PC-3 (cell line): ENCODE data around the gene CMSS1. TPM values are rescaled to one million over a fixed set of nuclear protein-coding genes. Genes with fewer than 3 reads are reported as not detected.

ENCODE experiments used
- ATAC-seq: fragments of 200-7000 bp; cut with Tn5 transposase; 2 replicates; pipeline ENCODE4 v1.9.1; 2020; ENCODE audit warnings: mild to moderate bottlenecking, moderate library complexity
- BruUV-seq: library from RNA; stranded (reverse); fragments of 400-500 nt; replicated peaks from 2 replicates; lab custom pipeline; 2021; lab: Mats Ljungman, UMichigan
- CTCF ChIA-PET: fragments of 300-600 bp; sonication (Branson Sonifier 250); formaldehyde crosslinking; loops from one replicate; lab custom pipeline; 2022; ENCODE audit warnings: antibody characterized with exemption; lab: Charles Lee
- POLR2A ChIA-PET: fragments of 300-600 bp; sonication (Branson Sonifier 250); formaldehyde crosslinking; loops from one replicate; lab custom pipeline; 2022; ENCODE audit warnings: antibody characterized with exemption; ENCODE audit not compliant: unreplicated experiment; lab: Charles Lee
- DNase-seq: peaks from one replicate; pipeline ENCODE4 v3.0.0-alpha.2; 2015
- H2AFZ ChIP-seq: fragments of 300-600 bp; sonication (generic); 2 replicates; pipeline ENCODE4 v1.6.0; 2016; ENCODE audit warnings: antibody characterized with exemption, low read length
- H3F3A ChIP-seq: fragments of 300-600 bp; sonication (generic); one replicate; pipeline ENCODE4 v1.6.0; 2017; ENCODE audit warnings: antibody characterized with exemption, low read length, control low read depth, mild to moderate bottlenecking; ENCODE audit not compliant: unreplicated experiment
- H3K27ac ChIP-seq: fragments of 300-600 bp; sonication (generic); 2 replicates; pipeline ENCODE4 v1.5.1; 2016; ENCODE audit warnings: mild to moderate bottlenecking, low read length
- H3K27me3 ChIP-seq: fragments of 300-600 bp; sonication (generic); 2 replicates; pipeline ENCODE4 v1.6.1; 2016; ENCODE audit warnings: low read length, mixed read lengths
- H3K36me3 ChIP-seq: fragments of 300-600 bp; sonication (generic); 2 replicates; pipeline ENCODE4 v1.6.1; 2016; ENCODE audit warnings: low read depth, mixed run types, low read length, mixed read lengths
- H3K4me1 ChIP-seq: fragments of 300-600 bp; sonication (generic); 2 replicates; pipeline ENCODE4 v1.5.1; 2016; ENCODE audit warnings: low read length; ENCODE audit not compliant: insufficient read depth
- H3K4me2 ChIP-seq: fragments of 300-600 bp; sonication (generic); 2 replicates; pipeline ENCODE4 v1.6.0; 2016; ENCODE audit warnings: low read length
- H3K4me3 ChIP-seq: fragments of 300-600 bp; sonication (generic); 2 replicates; pipeline ENCODE4 v1.5.1; 2016; ENCODE audit warnings: mild to moderate bottlenecking, low read length, mixed read lengths
- H3K79me2 ChIP-seq: fragments of 300-600 bp; sonication (generic); 2 replicates; pipeline ENCODE4 v1.6.1; 2017; ENCODE audit warnings: low read length, mixed read lengths
- H3K9ac ChIP-seq: fragments of 300-600 bp; sonication (generic); 2 replicates; pipeline ENCODE4 v1.6.0; 2016; ENCODE audit warnings: mild to moderate bottlenecking, low read length
- H3K9me2 ChIP-seq: fragments of 300-600 bp; sonication (generic); replicated peaks from 2 replicates; pipeline ENCODE4 v1.6.1; 2016; ENCODE audit warnings: mixed run types, low read length, mixed read lengths
- H3K9me3 ChIP-seq: fragments of 300-600 bp; sonication (generic); 2 replicates; pipeline ENCODE4 v1.6.1; 2016; ENCODE audit warnings: low read length, mixed read lengths
- H4K20me1 ChIP-seq: fragments of 300-600 bp; sonication (generic); 2 replicates; pipeline ENCODE4 v1.6.1; 2016; ENCODE audit warnings: low read length, mixed read lengths
- CTCF ChIP-seq: fragments of 300-600 bp; sonication (generic); conservative IDR thresholded peaks from 2 replicates; pipeline ENCODE4 v1.5.1; 2017; ENCODE audit warnings: antibody characterized with exemption, low read depth, mild to moderate bottlenecking, low read length
- EZH2 ChIP-seq: fragments of 300-600 bp; sonication (generic); IDR thresholded peaks from one replicate; pipeline ENCODE4 v1.6.1; 2017; ENCODE audit warnings: antibody characterized with exemption, mild to moderate bottlenecking, low read length; ENCODE audit not compliant: unreplicated experiment
- EZH2phosphoT487 ChIP-seq: fragments of 300-600 bp; sonication (generic); IDR thresholded peaks from 2 replicates; pipeline ENCODE4 v1.6.1; 2018; ENCODE audit warnings: mild to moderate bottlenecking, antibody characterized with exemption, low read length, borderline replicate concordance
- intact Hi-C: fragments of 100-400 bp; cut with micrococcal nuclease; formaldehyde crosslinking; loops from 2 replicates; pipeline ENCODE4 v1.9.0; 2023
- total RNA-seq: library from RNA; depleted of rRNA; stranded (reverse); fragments of >200 nt; gene quantifications from 2 replicates; pipeline ENCODE4 v1.2.3, GENCODE V29; 2014

The CMSS1 gene
- total RNA-seq, 1 experiment from 2014 or later: 63.1 TPM

GRCh38 chr3:100099621-100100020 lies 282.0 kb downstream of the CMSS1 start:
- no TSS peak for BruUV-seq
- ChIA-PET POLR2A (interaction anchor here (0.6 kb wide), 2 partner anchors 195 to 301 kb away, joined by 3 to 4 read pairs; partner anchors contain the start of genes LNP1 and TOMM70), CTCF (no interaction called here)
- Histone ChIP-seq H3K9me2 (no peaks in the 10 kb centered on the region), H2AFZ (no peak overlapping the region), H3K79me2 (no peaks in the 10 kb centered on the region), H3K4me2 (no peak overlapping the region), H4K20me1 (no peaks in the 10 kb centered on the region), H3K4me3 (no peak overlapping the region), H3K9me3 (no peaks in the 10 kb centered on the region), H3K27me3 (no peaks in the 10 kb centered on the region), H3K27ac (no peak overlapping the region), H3F3A (no peaks in the 10 kb centered on the region), H3K9ac (no peak overlapping the region), H3K4me1 (peaks cover 48% of the 10 kb centered on the region), H3K36me3 (no peaks in the 10 kb centered on the region)
- TF ChIP-seq EZH2phosphoT487 (no peak), CTCF (no peak), EZH2 (no peak)
- ATAC-seq (peak; percentile 39), DNase-seq (no peak)
- intact Hi-C loops: no loop called here

- Histone ChIP-seq H3K4me3 (no peak overlapping the region), H3K27ac (no peak overlapping the region), H3K36me3 (no peaks in the 10 kb centered on the region), H3K79me2 (no peaks in the 10 kb centered on the region), H3K9ac (no peak overlapping the region), H3K4me1 (peaks cover 56% of the 10 kb centered on the region), H3K4me2 (no peak overlapping the region), H3K9me2 (no peaks in the 10 kb centered on the region), H3K9me3 (no peaks in the 10 kb centered on the region), H2AFZ (no peak overlapping the region), H4K20me1 (no peaks in the 10 kb centered on the region), H3F3A (no peaks in the 10 kb centered on the region), H3K27me3 (no peaks in the 10 kb centered on the region)
- CTCF ChIA-PET: no interaction called here
- no peak for TF ChIP-seq EZH2
- TF ChIP-seq CTCF: no peak
- no peak for TF ChIP-seq EZH2phosphoT487
- intact Hi-C loops: no loop called here
- no peak for ATAC-seq
- POLR2A ChIA-PET: no interaction called here
- no TSS peak for BruUV-seq
- no peak for DNase-seq
Measured at GRCh38 chr3:100100425-100100824, 282.8 kb downstream of the CMSS1 start.

- H3K9me2 ChIP-seq: no peaks in the 10 kb centered on the region
- peaks cover 72% of the 10 kb centered on the region for H3K4me1 ChIP-seq
- H3K4me3 ChIP-seq: no peak overlapping the region
- POLR2A ChIA-PET: no interaction called here
- CTCF ChIA-PET: no interaction called here
- no peak overlapping the region for H3K4me2 ChIP-seq
- TF ChIP-seq EZH2phosphoT487: no peak
- TF ChIP-seq CTCF: no peak
- no peak for TF ChIP-seq EZH2
- H2AFZ ChIP-seq: no peak overlapping the region
- no peaks in the 10 kb centered on the region for H3K79me2 ChIP-seq
- no peak for DNase-seq
- H3K9ac ChIP-seq: no peak overlapping the region
- 0 out of 2 replicates have a peak, but pooled peaks cover 4% of the 10 kb centered on the region for H4K20me1 ChIP-seq
- ATAC-seq: no peak
- no TSS peak for BruUV-seq
- H3F3A ChIP-seq: peaks cover 5% of the 10 kb centered on the region
- H3K36me3 ChIP-seq: no peaks in the 10 kb centered on the region
- H3K9me3 ChIP-seq: no peaks in the 10 kb centered on the region
- no peak overlapping the region for H3K27ac ChIP-seq
- intact Hi-C loops: no loop called here
- H3K27me3 ChIP-seq: no peaks in the 10 kb centered on the region
Measured at GRCh38 chr3:100102757-100103156, 285.1 kb downstream of the CMSS1 start.
